WTC11 (cell line): Measurements from ENCODE around the gene PHLPP1. TPM values are rescaled to one million over a fixed set of nuclear protein-coding genes. Genes with fewer than 3 reads are reported as not detected.
A peak's percentile ranks its signal among the peaks of the same experiment; 100 is the strongest.
"Not testable (repeated sequence)": the region's sequence is repeated elsewhere in the genome, so short reads cannot be mapped to it uniquely, and the experiment has no call there.

Source experiments
- ATAC-seq: fragments of 200-7000 bp; cut with Tn5 transposase; 2 replicates; pipeline ENCODE4 v1.10.0; 2021; ENCODE audit warnings: mild to moderate bottlenecking, moderate library complexity
- CTCF ChIA-PET: fragments of 300-600 bp; sonication (Branson Sonifier 250); formaldehyde crosslinking; loops from one replicate; lab custom pipeline; 2021; ENCODE audit warnings: antibody characterized with exemption; lab: Charles Lee
- POLR2A ChIA-PET: fragments of 350-600 bp; sonication (Branson Sonifier 250); formaldehyde crosslinking; loops from one replicate; lab custom pipeline; 2021; ENCODE audit warnings: antibody characterized with exemption; lab: Charles Lee
- DNase-seq: peaks from one replicate; pipeline ENCODE4 v3.0.0; 2021; ENCODE audit warnings: low spot score
- H3K27ac Mint-ChIP-seq: 2 replicates; pipeline ENCODE4 v1.8.0; 2021; ENCODE audit warnings: mixed read lengths
- H3K27me3 Mint-ChIP-seq: 2 replicates; pipeline ENCODE4 v1.8.0; 2021; ENCODE audit warnings: low read depth, mild to moderate bottlenecking, moderate library complexity, mixed read lengths
- H3K36me3 Mint-ChIP-seq: 2 replicates; pipeline ENCODE4 v1.8.0; 2021; ENCODE audit warnings: mixed read lengths
- H3K4me1 Mint-ChIP-seq: 2 replicates; pipeline ENCODE4 v1.8.0; 2022; ENCODE audit warnings: mixed read lengths
- H3K4me3 Mint-ChIP-seq: 2 replicates; pipeline ENCODE4 v1.8.0; 2021; ENCODE audit warnings: mild to moderate bottlenecking, moderate library complexity, mixed read lengths
- H3K9me3 Mint-ChIP-seq: 2 replicates; pipeline ENCODE4 v1.8.0; 2021; ENCODE audit warnings: mixed read lengths
- EMX1 ChIP-seq: fragments of 250-450 bp; sonication (Bioruptor Pico); IDR thresholded peaks from 2 replicates; pipeline ENCODE4 v1.8.0; 2021; ENCODE audit warnings: mild to moderate bottlenecking
- ETV6 ChIP-seq: sonication (generic); formaldehyde crosslinking; IDR thresholded peaks from 2 replicates; pipeline ENCODE4 v1.8.1; 2022; ENCODE audit warnings: mild to moderate bottlenecking, missing genetic modification reagents
- GABPB1 ChIP-seq: sonication (generic); formaldehyde crosslinking; IDR thresholded peaks from 2 replicates; pipeline ENCODE4 v1.8.1; 2023; ENCODE audit warnings: mild to moderate bottlenecking, missing genetic modification reagents
- IRF2 ChIP-seq: sonication (generic); formaldehyde crosslinking; IDR thresholded peaks from 2 replicates; pipeline ENCODE4 v1.8.0; 2022; ENCODE audit warnings: low read depth, missing genetic modification reagents, borderline replicate concordance
- JAZF1 ChIP-seq: fragments of 250-450 bp; sonication (Bioruptor Pico); IDR thresholded peaks from 2 replicates; pipeline ENCODE4 v1.9.0; 2021; ENCODE audit warnings: moderate library complexity, mild to moderate bottlenecking, inconsistent platforms
- KAT7 ChIP-seq: sonication (generic); formaldehyde crosslinking; IDR thresholded peaks from 2 replicates; pipeline ENCODE4 v1.8.1; 2023; ENCODE audit warnings: missing genetic modification reagents, mild to moderate bottlenecking, borderline replicate concordance
- PRDM15 ChIP-seq: sonication (generic); formaldehyde crosslinking; IDR thresholded peaks from 2 replicates; pipeline ENCODE4 v1.8.0; 2022; ENCODE audit warnings: missing genetic modification reagents
- PREB ChIP-seq: sonication (generic); formaldehyde crosslinking; IDR thresholded peaks from 2 replicates; pipeline ENCODE4 v1.8.1; 2022; ENCODE audit warnings: mild to moderate bottlenecking, missing genetic modification reagents, moderate library complexity, borderline replicate concordance
- USF2 ChIP-seq: sonication (generic); formaldehyde crosslinking; IDR thresholded peaks from 2 replicates; pipeline ENCODE4 v1.8.1; 2023; ENCODE audit warnings: mild to moderate bottlenecking, missing genetic modification reagents, moderate library complexity
- ZNF281 ChIP-seq: sonication (generic); formaldehyde crosslinking; IDR thresholded peaks from 2 replicates; pipeline ENCODE4 v1.8.0; 2023; ENCODE audit warnings: mild to moderate bottlenecking, missing genetic modification reagents
- total RNA-seq: library from RNA; stranded (reverse); gene quantifications from 3 replicates; pipeline ENCODE4 v1.2.3, GENCODE V29; 2021

The PHLPP1 gene
- total RNA-seq, 1 experiment from 2014 or later: 52.0 TPM

GRCh38 chr18:62808123-62808522, 92.8 kb downstream of the PHLPP1 start:
- ChIA-PET CTCF (no interaction called here), POLR2A (no interaction called here)
- Mint-ChIP-seq H3K36me3 (no peaks in the 10 kb centered on the region), H3K4me3 (no peak overlapping the region), H3K27ac (peak overlapping the region; percentile 11; the same call in 1 of the 2 replicates), H3K4me1 (peaks cover 68% of the 10 kb centered on the region)
- no peak for ATAC-seq
- no peak for TF ChIP-seq EMX1
- TF ChIP-seq PREB (CRISPR knock-in tag): no peak
- TF ChIP-seq GABPB1 (CRISPR knock-in tag): 0 out of 2 replicates have a peak, but pooled peaks have one; percentile 25
- no peak for TF ChIP-seq USF2
- TF ChIP-seq, all 79 proteins: peak for 1
- DNase-seq: no peak
- H3K9me3 Mint-ChIP-seq: no peaks in the 10 kb centered on the region
- no peaks in the 10 kb centered on the region for H3K27me3 Mint-ChIP-seq

- H3K4me1 Mint-ChIP-seq: peaks cover 71% of the 10 kb centered on the region
- not testable (repeated sequence) for H3K9me3 Mint-ChIP-seq, ATAC-seq, H3K36me3 Mint-ChIP-seq, H3K27me3 Mint-ChIP-seq, H3K4me3 Mint-ChIP-seq
- ChIA-PET POLR2A (interaction anchor here (1.0 kb wide), 1 partner anchor 42 kb away, joined by 3 read pairs; no protein-coding TSS in a partner anchor), CTCF (interaction anchor here (0.7 kb wide), 1 partner anchor 225 kb away, joined by 3 read pairs; no protein-coding TSS in a partner anchor)
- peak; percentile 32 for DNase-seq
- peak overlapping the region; percentile 65 for H3K27ac Mint-ChIP-seq
Measured at GRCh38 chr18:62809445-62809844, 94.1 kb downstream of the PHLPP1 start.

- ATAC-seq (no peak), DNase-seq (no peak)
- Mint-ChIP-seq H3K9me3 (no peaks in the 10 kb centered on the region), H3K36me3 (no peaks in the 10 kb centered on the region), H3K4me3 (no peak overlapping the region), H3K27me3 (no peaks in the 10 kb centered on the region), H3K27ac (peak overlapping the region; percentile 65), H3K4me1 (peaks cover 75% of the 10 kb centered on the region)
- ChIA-PET CTCF (interaction anchor here (0.6 to 0.7 kb wide), 2 partner anchors 46 to 226 kb away, joined by 3 to 4 read pairs; no protein-coding TSS in a partner anchor), POLR2A (interaction anchor here (1.0 kb wide), 1 partner anchor 41 kb away, joined by 3 read pairs; no protein-coding TSS in a partner anchor)
- TF ChIP-seq ETV6 (CRISPR knock-in tag) (no peak), ZNF281 (CRISPR knock-in tag) (no peak), JAZF1 (no peak), PRDM15 (CRISPR knock-in tag) (no peak), KAT7 (CRISPR knock-in tag) (no peak)
Measured at GRCh38 chr18:62809900-62810299, 94.6 kb downstream of the PHLPP1 start.

- ChIA-PET CTCF (no interaction called here), POLR2A (no interaction called here)
- no peaks in the 10 kb centered on the region for H3K36me3 Mint-ChIP-seq
- ATAC-seq: no peak
- DNase-seq: no peak
- H3K27me3 Mint-ChIP-seq: no peaks in the 10 kb centered on the region
- H3K4me1 Mint-ChIP-seq: peaks cover 79% of the 10 kb centered on the region
- TF ChIP-seq IRF2 (CRISPR knock-in tag): no peak
- H3K4me3 Mint-ChIP-seq: no peak overlapping the region
- H3K9me3 Mint-ChIP-seq: no peaks in the 10 kb centered on the region
- peak overlapping the region; percentile 20; the same call in 1 of the 2 replicates for H3K27ac Mint-ChIP-seq
Measured at GRCh38 chr18:62810682-62811081, 95.3 kb downstream of the PHLPP1 start.
